Neuronal stem cell (in vitro differentiated cells): ENCODE data around the gene KCNH2.

Experiments used
- DNase-seq: peaks from one replicate; pipeline ENCODE4 v3.0.0-alpha.2; 2013; ENCODE audit warnings: low spot score
- H2AFZ ChIP-seq: one replicate; pipeline ENCODE4 v1.6.1; 2013; ENCODE audit warnings: mild to moderate bottlenecking, low read length, inconsistent platforms
- H2AK5ac ChIP-seq: 2 replicates; pipeline ENCODE4 v1.6.1; 2013; ENCODE audit warnings: low read depth, mild to moderate bottlenecking, inconsistent platforms, low read length, moderate library complexity, mixed read lengths
- H2BK120ac ChIP-seq: 2 replicates; pipeline ENCODE4 v1.6.1; 2013; ENCODE audit warnings: low read depth, mild to moderate bottlenecking, inconsistent platforms, low read length, moderate library complexity, mixed read lengths
- H2BK12ac ChIP-seq: one replicate; pipeline ENCODE4 v1.6.1; 2013; ENCODE audit warnings: low read length, inconsistent platforms
- H2BK15ac ChIP-seq: 2 replicates; pipeline ENCODE4 v1.6.1; 2013; ENCODE audit warnings: mild to moderate bottlenecking, low read length, inconsistent platforms, mixed read lengths
- H2BK5ac ChIP-seq: one replicate; pipeline ENCODE4 v1.6.1; 2013; ENCODE audit warnings: inconsistent platforms, mild to moderate bottlenecking, low read length, moderate library complexity
- H3K14ac ChIP-seq: one replicate; pipeline ENCODE4 v1.6.1; 2013; ENCODE audit warnings: low read length, inconsistent platforms
- H3K18ac ChIP-seq: 2 replicates; pipeline ENCODE4 v1.6.1; 2013; ENCODE audit warnings: low read length, inconsistent platforms
- H3K23ac ChIP-seq: 2 replicates; pipeline ENCODE4 v1.6.1; 2013; ENCODE audit warnings: low read depth, mild to moderate bottlenecking, mixed read lengths, low read length, inconsistent platforms; ENCODE audit not compliant: poor library complexity
- H3K27ac ChIP-seq: replicated peaks from 3 replicates; pipeline ENCODE4 v1.5.1; 2013; ENCODE audit warnings: low read length, inconsistent platforms
- H3K27me3 ChIP-seq, 3 experiments: 2 replicates each; pipeline ENCODE4 v1.6.1; 2013; ENCODE audit warnings: low read length in 3 of 3, mild to moderate bottlenecking in 2 of 3, inconsistent platforms in 1 of 3, low read depth in 1 of 3, mixed read lengths in 1 of 3, moderate library complexity in 1 of 3; ENCODE audit not compliant: control insufficient read depth in 3 of 3, insufficient read depth in 3 of 3
- H3K36me3 ChIP-seq, 2 donors: replicated peaks in 1 of 2; 2 replicates each; pipeline ENCODE4 v1.6.1; 2013; ENCODE audit warnings: low read length in 2 of 2; ENCODE audit not compliant: control insufficient read depth in 2 of 2, insufficient read depth in 2 of 2
- H3K4ac ChIP-seq: 2 replicates; pipeline ENCODE4 v1.6.1; 2013; ENCODE audit warnings: inconsistent platforms, mild to moderate bottlenecking, low read length, moderate library complexity
- H3K4me1 ChIP-seq, 2 donors: 1 replicate in 1 of 2; 2 replicates in 1 of 2; pipeline ENCODE4 v1.6.1; 2013; ENCODE audit warnings: low read length in 2 of 2, low read depth in 1 of 2; ENCODE audit not compliant: control insufficient read depth in 2 of 2, insufficient read depth in 1 of 2
- H3K4me2 ChIP-seq: one replicate; pipeline ENCODE4 v1.6.1; 2013; ENCODE audit warnings: mild to moderate bottlenecking, low read length, inconsistent platforms; ENCODE audit not compliant: insufficient read depth, poor library complexity, severe bottlenecking
- H3K4me3 ChIP-seq, 2 donors: 2 replicates each; pipeline ENCODE4 v1.5.1; 2013; ENCODE audit warnings: low read length in 2 of 2, mild to moderate bottlenecking in 2 of 2, inconsistent platforms in 1 of 2, moderate library complexity in 1 of 2
- H3K79me1 ChIP-seq: one replicate; pipeline ENCODE4 v1.6.1; 2013; ENCODE audit warnings: low read depth, mild to moderate bottlenecking, inconsistent platforms, low read length, moderate library complexity
- H3K9ac ChIP-seq: one replicate; pipeline ENCODE4 v1.6.1; 2013; ENCODE audit warnings: mild to moderate bottlenecking, low read depth, low read length, inconsistent platforms; ENCODE audit not compliant: poor library complexity
- H3K9me3 ChIP-seq, 2 donors: replicated peaks in 1 of 2; 2 replicates each; pipeline versions ENCODE3 to v1.6.1; 2013; ENCODE audit warnings: low read length in 2 of 2, mild to moderate bottlenecking in 2 of 2, inconsistent platforms in 1 of 2, low read depth in 1 of 2, mixed read lengths in 1 of 2, moderate library complexity in 1 of 2; ENCODE audit not compliant: control insufficient read depth in 2 of 2, insufficient read depth in 1 of 2
- H4K8ac ChIP-seq: one replicate; pipeline ENCODE4 v1.6.1; 2013; ENCODE audit warnings: low read depth, mild to moderate bottlenecking, inconsistent platforms, low read length, moderate library complexity
- H4K91ac ChIP-seq: one replicate; pipeline ENCODE4 v1.6.1; 2013; ENCODE audit warnings: low read length, low read depth, mild to moderate bottlenecking, inconsistent platforms; ENCODE audit not compliant: poor library complexity
- WGBS, 2 donors: extraction: QIAGEN DNeasy Blood & Tissue Kit; methylation state at CpG; one replicate each; pipeline ENCODE4 v1.1.7; 2013; ENCODE audit warnings: missing lambda C conversion rate in 2 of 2, mixed read lengths in 1 of 2; ENCODE audit not compliant: insufficient read length in 2 of 2, insufficient replicate concordance in 1 of 2; ENCODE audit errors: extremely low coverage in 2 of 2; 5-methylcytosine and 5-hydroxymethylcytosine counted together

KCNH2 gene

DNA sequence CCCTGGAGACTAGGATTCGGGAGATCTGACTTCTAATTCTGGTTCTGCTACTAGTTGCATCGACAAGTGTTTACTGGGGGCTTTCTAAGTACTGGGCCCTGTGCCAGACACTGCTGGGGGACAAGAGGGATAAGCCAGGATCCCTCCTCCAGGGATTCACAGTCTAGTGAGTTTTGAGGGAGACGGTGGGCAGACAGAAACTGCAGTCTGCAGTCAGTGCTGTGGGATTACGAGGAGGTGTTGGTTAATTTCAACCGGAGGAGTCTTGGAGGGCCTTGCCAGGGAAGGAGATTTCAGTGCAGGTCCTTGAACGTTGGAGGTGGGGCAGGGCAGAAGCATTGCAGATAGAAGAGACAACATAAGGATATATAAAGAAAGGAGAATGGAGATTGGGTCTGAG, 3.5 kb upstream of the KCNH2 start:
- Histone ChIP-seq H3K4me1 (peaks cover 20 to 21% of the 10 kb centered on the region in 2 donors), H2BK15ac (no peak overlapping the region), H3K4me3 (no peak overlapping the region), H3K18ac (no peak overlapping the region), H3K27me3 (peaks cover 0 to 36% (median 4%) of the 10 kb centered on the region in 3 experiments), H3K14ac (no peak overlapping the region), H2AK5ac (no peak overlapping the region), H3K23ac (no peak overlapping the region), H3K4me2 (no peak overlapping the region), H3K9me3 (no peaks in the 10 kb centered on the region), H3K36me3 (no peaks in the 10 kb centered on the region), H3K79me1 (peaks cover 3% of the 10 kb centered on the region), H3K4ac (no peak overlapping the region), H3K27ac (no peak overlapping the region), H2AFZ (no peak overlapping the region), H4K8ac (no peak overlapping the region), H4K91ac (no peak overlapping the region), H2BK120ac (no peak overlapping the region), H2BK5ac (no peak overlapping the region), H3K9ac (no peak overlapping the region), H2BK12ac (no peak overlapping the region)
- no CpG with 5 or more reads among the region's 6 CpGs for WGBS, 2 donors
- no peak for DNase-seq

- H3K4me1 ChIP-seq: peaks cover 28 to 29% of the 10 kb centered on the region in 2 donors
- H2AK5ac ChIP-seq: no peak overlapping the region
- no peak overlapping the region for H3K14ac ChIP-seq
- no CpG with 5 or more reads among the region's 2 CpGs for WGBS, 2 donors
- H3K18ac ChIP-seq: no peak overlapping the region
- peaks cover 3% of the 10 kb centered on the region for H3K79me1 ChIP-seq
- H2AFZ ChIP-seq: no peak overlapping the region
- no peak overlapping the region for H3K27ac ChIP-seq
- H3K9ac ChIP-seq: no peak overlapping the region
- no peak overlapping the region for H3K23ac ChIP-seq
- DNase-seq: no peak
- H3K27me3 ChIP-seq: peaks cover 0 to 38% (median 11%) of the 10 kb centered on the region in 3 experiments
- H2BK120ac ChIP-seq: no peak overlapping the region
- no peak overlapping the region for H2BK15ac ChIP-seq
- no peak overlapping the region for H4K8ac ChIP-seq
- no peaks in the 10 kb centered on the region for H3K9me3 ChIP-seq
- no peaks in the 10 kb centered on the region for H3K36me3 ChIP-seq
- no peak overlapping the region for H2BK5ac ChIP-seq
- no peak overlapping the region for H3K4ac ChIP-seq
- no peak overlapping the region for H4K91ac ChIP-seq
- H2BK12ac ChIP-seq: no peak overlapping the region
- H3K4me3 ChIP-seq: no peak overlapping the region
- no peak overlapping the region for H3K4me2 ChIP-seq
Measured at GRCh38 chr7:150980663-150981062, 2.5 kb upstream of the KCNH2 start.

- H3K79me1 ChIP-seq: peaks cover 3% of the 10 kb centered on the region
- no peak overlapping the region for H4K91ac ChIP-seq
- H4K8ac ChIP-seq: no peak overlapping the region
- no peak overlapping the region for H3K4ac ChIP-seq
- no peak overlapping the region for H3K9ac ChIP-seq
- peak overlapping the region; percentile 96 for H2AFZ ChIP-seq
- peak overlapping the region; percentile 83 for H3K4me2 ChIP-seq
- no peaks in the 10 kb centered on the region for H3K9me3 ChIP-seq
- no CpG with 5 or more reads among the region's 7 CpGs for WGBS, 2 donors
- peak overlapping the region; percentile 0 for H2AK5ac ChIP-seq
- peaks cover 30 to 36% of the 10 kb centered on the region in 2 donors for H3K4me1 ChIP-seq
- peak overlapping the region; percentile 32 for H2BK15ac ChIP-seq
- peaks cover 0 to 44% (median 15%) of the 10 kb centered on the region in 3 experiments for H3K27me3 ChIP-seq
- no peaks in the 10 kb centered on the region for H3K36me3 ChIP-seq
- H2BK5ac ChIP-seq: no peak overlapping the region
- H3K4me3 ChIP-seq: peak overlapping the region in 1 of 2 donors; percentile 56
- DNase-seq: no peak
- peak overlapping the region; percentile 46 for H3K18ac ChIP-seq
- H2BK120ac ChIP-seq: no peak overlapping the region
- H3K27ac ChIP-seq: no peak overlapping the region
- H3K23ac ChIP-seq: no peak overlapping the region
- no peak overlapping the region for H3K14ac ChIP-seq
- peak overlapping the region; percentile 5 for H2BK12ac ChIP-seq
Measured at GRCh38 chr7:150979713-150980390, 1.7 kb upstream of the KCNH2 start.

DNA sequence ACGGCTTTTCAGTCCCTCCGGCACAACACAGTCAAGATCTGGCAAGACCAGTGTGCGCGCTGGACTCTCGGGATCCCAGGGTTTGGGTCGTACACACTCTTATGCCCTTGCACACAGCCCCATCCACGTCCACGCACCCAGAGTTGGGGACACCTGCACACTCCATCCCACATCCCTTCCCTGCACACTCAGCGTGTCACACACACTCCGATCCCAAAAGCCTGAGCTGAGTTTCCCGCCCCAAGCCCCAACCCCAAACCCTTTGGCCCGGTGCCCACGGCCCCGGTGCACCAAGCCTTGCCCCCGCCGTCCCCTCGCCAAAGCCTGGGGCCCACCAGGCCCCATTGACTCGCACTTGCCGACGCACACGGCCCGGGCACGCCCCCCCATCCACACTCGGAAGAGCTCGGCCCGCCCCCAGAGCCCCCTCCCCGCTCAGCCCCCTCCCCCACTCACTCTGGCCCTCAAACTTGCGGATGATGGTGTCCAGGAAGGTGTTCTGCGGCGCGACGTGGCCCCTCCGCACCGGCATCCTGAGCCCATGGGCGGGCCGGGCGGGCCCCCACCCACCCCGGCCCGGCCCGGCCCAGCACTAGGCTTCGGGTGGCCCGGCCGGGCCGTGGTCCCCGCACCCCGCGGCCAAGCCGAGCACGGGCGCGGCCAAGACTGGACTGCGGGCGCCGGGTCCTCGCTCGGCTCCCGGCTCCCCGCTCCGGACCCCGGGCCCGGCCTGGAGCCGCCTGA, 567 bp downstream of the KCNH2 start:
- no peaks in the 10 kb centered on the region for H3K9me3 ChIP-seq
- peak overlapping the region; percentile 69 to 77 for H3K4me3 ChIP-seq
- peak overlapping the region; percentile 66 for H3K4me2 ChIP-seq
- H3K9ac ChIP-seq: peak overlapping the region; percentile 87
- peak overlapping the region; percentile 89 for H3K23ac ChIP-seq
- no peak overlapping the region for H2BK5ac ChIP-seq
- H4K8ac ChIP-seq: no peak overlapping the region
- peak overlapping the region; percentile 80 for H2AFZ ChIP-seq
- WGBS, 2 donors: no CpG with 5 or more reads among the region's 62 CpGs
- no peak overlapping the region for H2BK120ac ChIP-seq
- no peak for DNase-seq
- peak overlapping the region; percentile 60 for H2AK5ac ChIP-seq
- no peak overlapping the region for H3K4ac ChIP-seq
- no peaks in the 10 kb centered on the region for H3K36me3 ChIP-seq
- H2BK15ac ChIP-seq: peak overlapping the region; percentile 13
- peaks cover 32 to 36% of the 10 kb centered on the region in 2 donors for H3K4me1 ChIP-seq
- no peak overlapping the region for H4K91ac ChIP-seq
- H3K18ac ChIP-seq: peak overlapping the region; percentile 84
- H2BK12ac ChIP-seq: no peak overlapping the region
- peaks cover 3% of the 10 kb centered on the region for H3K79me1 ChIP-seq
- peaks cover 0 to 37% (median 17%) of the 10 kb centered on the region in 3 experiments for H3K27me3 ChIP-seq
- H3K27ac ChIP-seq: no peak overlapping the region
- peak overlapping the region; percentile 47 for H3K14ac ChIP-seq
